ENCODE measurements around the gene KCTD6.

DNA sequence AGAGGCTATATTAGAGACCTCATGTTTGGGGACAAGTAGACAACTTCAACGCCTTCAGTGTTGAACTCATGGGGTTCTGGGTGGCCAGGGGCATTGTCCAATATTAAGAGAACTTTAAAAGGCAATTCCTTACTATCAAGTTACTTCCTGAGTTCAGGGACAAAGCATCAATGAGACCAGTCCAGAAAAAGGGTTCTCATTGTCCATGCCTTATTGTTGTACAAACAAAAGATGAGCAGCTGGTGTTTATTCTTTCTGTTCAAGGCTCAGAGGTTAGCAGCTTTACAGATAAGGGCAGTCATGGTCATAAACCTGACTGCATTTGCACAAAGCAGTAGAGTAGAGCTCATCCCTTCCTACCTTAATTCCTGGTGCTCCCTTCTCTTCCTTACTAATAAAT is 39.7 kb upstream of the KCTD6 start:
- TF ChIP-seq, protein P1, sequence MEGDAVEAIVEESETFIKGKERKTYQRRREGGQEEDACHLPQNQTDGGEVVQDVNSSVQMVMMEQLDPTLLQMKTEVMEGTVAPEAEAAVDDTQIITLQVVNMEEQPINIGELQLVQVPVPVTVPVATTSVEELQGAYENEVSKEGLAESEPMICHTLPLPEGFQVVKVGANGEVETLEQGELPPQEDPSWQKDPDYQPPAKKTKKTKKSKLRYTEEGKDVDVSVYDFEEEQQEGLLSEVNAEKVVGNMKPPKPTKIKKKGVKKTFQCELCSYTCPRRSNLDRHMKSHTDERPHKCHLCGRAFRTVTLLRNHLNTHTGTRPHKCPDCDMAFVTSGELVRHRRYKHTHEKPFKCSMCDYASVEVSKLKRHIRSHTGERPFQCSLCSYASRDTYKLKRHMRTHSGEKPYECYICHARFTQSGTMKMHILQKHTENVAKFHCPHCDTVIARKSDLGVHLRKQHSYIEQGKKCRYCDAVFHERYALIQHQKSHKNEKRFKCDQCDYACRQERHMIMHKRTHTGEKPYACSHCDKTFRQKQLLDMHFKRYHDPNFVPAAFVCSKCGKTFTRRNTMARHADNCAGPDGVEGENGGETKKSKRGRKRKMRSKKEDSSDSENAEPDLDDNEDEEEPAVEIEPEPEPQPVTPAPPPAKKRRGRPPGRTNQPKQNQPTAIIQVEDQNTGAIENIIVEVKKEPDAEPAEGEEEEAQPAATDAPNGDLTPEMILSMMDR (IDR thresholded peaks at IDR 0.05) = no peak
- no peak for TF ChIP-seq POLR2A (IDR thresholded peaks at IDR 0.05)
